Measurements from ENCODE around the gene PPP1R16B.

The PPP1R16B gene

DNA sequence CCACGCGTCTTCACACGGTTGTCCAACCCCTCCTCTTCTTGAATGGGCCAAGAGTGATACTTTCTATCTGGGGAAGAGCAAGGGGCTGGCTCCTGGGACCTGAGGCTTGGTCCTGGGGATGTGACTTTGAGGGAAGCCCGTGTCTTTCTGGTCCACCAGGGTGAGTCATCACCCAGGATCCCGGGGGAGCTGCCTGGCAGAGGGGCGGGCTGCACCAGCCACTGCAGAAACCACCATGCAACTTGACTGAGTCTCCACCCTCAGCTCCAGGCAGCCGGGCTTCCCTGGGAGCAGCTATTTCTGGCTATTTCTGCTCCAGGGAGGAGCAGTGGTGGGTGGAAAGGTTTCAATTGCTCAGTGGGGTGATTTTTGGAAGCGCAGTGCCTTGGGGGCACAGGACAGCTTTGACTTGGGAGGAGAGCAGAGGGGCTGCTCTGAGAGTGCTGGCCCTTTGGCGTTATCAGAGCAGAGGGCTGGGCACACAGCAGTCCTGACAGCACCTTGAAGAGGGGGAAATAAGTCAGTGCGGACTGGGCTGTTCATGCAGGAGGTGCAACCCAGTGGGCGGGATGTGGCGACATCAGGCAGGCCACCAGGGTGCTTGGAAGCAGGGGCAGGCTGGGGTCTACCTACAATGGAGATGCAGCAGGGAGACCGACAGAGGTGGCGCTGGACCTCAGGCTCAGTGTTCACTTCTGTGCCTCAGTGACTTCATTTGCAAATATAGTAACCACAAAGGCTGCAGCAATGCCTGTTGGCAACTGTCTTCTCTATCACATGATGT lies 75.6 kb downstream of the PPP1R16B start:
- no peak for DNase-seq

DNA sequence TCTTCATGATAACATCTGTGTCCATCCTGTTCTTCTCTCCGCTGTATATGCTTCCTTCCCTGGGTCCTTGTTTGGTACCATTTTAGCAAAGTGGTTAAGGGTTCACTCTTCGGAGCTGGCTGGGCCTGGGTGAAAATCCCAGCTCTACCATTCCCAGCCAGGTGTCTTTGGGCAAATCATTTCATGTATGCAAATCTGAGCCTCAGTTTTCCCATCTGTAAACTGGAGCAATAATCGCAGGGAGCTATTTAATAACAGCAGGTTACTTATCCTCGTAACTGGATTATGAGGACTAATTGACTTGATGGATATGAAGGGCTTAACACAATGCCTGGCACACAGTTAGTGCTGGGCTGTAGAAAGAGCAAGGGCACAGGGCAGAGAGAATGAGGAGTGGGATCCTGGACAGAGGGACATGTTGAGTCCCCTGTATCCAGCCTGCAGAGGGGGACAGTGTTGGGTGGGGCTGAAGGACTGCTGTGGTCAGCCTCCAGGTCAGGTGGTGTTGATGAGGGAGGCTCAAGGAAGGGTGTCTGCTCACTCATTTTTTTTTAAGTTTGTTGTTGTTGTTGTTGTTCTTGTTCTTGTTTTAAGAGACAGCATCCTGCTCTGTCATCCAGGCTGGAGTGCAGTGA lies 76.4 kb downstream of the PPP1R16B start:
- no peak for DNase-seq

DNA sequence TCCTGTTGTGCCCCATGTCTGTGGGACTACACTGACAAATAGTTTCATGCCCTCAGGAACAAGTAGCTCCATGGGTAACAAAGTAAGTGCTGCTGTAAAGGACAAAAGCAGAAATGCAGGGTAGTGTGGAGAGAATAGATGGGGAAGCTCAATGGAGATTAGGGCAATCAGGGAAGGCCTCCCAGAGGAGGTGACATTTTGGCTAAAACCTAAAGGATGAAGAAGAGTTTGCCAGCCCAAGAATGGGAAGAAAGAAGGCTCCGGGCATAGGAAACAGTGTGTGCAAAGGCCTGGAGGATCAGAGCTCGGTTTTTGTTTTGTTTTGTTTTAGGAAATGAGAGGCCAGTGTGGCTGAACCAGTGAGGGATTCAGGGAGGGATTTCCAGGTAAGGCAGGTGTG lies 77.1 kb downstream of the PPP1R16B start:
- no peak for DNase-seq

DNA sequence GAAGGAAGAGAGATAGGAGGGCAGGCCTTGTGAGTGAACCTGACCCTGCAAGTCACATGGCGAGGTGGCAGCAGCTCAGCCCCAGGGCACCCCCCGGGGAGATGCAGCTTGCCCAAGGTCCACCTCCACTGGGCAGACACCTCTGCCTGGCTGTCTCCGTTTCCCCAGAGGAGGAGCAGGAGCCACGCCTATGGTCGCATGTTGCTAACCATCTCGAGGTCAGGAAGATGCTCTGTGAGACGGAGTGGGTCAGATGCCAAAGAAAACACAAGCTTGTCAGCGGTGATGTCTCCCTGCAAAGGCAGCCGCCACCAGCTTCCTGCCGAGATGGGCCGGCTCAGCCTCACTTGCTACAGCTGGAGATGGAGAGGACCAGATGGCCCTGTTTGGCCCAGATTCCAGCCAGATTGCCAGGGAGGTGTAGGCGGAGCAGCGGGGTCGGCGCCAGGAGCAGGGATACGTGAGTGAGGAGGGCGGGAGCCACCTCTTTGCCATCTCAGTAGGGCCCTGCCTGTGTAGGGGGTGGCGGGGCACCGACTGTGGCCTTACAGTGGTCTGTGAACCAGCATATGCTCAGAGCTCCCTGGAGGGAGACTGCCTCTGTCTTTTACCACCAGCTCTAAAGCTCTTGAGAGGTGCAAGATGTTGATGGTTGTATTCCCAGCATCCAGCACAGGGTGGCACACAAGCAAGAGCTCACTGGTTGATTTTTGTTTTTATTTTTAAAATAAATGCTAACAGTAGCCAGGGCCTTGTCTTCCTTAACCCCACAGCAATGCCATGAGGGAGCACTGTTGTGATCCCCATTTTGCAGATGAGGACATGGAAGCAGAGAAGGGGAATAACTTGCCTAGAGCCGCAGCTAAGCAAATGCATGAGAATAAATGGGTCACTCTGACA lies 77.8 kb downstream of the PPP1R16B start:
- DNase-seq: no peak

DNA sequence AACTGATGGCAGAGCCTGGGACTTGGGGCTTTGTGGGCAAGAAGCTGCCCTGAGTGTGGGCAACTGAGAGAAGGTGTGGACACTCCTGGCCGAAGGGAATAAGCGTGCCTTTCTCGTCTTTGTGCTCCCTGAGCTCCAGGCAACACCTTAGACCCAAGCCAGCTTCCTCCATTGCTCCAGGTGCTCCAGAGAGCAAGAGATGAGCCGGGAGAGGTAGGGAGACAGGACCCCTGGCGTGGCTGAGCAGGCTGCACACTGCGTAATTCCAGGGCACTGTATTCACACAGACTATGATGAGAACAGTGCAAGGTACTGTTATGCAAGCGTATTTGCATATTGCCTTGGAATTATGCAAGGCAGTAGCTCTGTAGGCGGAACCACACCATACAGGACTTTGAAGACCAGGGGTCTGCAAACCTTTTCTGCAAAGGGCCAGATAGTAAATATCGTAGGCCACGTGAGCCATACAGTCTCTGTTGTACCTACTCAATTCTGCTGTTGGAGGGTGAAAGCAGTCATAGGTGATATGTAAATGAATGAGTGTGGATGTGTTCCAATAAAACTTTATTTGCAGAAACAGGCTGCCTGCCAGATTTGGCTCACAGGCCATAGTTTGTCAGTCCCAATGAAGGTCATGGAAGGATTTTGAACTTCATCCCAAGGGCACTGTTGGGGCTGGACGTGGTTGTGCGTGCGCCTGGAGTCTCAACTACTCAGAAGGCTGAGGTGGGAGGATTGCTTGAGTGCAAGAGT lies 78.7 kb downstream of the PPP1R16B start:
- DNase-seq: no peak

DNA sequence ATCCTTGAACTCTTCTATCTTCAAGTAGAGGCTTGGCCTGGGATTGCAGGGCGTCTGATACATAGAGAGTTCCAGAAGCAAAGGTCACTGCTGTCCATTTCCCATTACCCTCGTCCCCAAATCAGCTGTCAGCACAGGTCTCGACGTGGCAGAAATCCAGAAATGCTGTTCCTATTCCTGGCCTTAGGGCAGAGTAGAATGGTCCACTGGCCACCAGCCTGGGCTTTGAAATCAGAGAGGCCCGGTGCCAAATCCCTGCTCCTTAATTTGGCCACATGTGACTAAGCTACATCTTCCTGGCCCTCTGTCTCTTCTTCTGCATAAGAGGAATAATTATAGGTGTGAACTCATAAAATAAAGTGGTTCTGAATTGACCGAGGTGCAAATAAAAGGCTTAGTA lies 79.9 kb downstream of the PPP1R16B start:
- no peak for DNase-seq

DNA sequence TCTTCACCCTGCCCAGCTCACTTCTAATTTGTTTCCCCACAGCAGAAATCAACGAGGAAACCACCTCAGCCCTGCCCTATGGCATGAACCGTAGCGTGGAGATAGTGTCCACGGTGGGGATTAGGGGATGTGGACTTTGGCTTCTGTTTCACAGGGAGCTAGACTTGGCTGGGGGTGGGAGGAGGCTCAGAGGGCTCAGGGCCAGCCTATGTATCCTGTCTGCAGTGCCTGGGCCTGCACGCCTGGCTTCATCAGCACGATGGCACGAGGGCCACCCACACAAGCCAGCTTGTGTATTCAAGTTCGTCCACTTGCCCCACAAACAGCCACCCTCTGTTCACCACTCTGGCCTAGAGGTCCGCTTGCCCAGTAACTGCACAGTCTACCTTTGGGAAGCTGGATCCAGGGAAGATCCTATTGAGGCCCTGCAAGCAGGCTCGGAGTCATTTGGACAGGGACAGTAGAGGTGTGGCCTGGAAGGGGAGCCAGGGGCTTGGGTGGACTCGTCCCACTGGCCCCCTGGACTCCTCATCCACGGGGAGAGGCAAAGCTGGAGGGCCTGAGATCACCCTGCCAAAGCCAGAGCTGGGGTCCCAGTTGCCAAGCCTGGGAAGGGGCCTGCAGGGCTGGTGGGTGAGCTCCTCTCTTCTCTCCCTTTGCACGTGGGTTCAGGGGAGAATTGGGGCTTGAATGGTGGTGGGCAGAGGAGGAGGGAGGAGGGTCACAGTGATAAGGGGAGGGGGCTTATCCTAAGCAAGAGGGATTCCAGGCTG lies 82.7 kb downstream of the PPP1R16B start:
- DNase-seq: no peak

DNA sequence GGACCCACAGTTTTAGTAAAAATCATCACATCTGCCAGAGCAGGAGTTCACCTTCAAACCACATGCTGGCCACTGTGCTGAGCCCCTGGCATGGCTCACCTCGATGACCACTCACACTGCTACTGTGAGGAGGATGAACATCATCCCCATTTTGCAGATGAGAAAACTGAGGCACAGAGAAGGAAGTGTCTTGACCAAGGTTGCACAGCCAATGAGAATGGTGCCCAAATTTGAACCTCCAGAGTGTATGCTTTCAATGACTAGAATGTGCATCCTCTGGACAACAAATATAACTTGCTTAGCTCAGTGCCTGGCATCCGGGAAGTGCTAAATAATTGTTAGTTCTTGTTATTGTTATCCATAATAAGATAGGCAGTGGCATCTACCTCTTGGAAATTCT lies 83.6 kb downstream of the PPP1R16B start:
- DNase-seq: no peak

DNA sequence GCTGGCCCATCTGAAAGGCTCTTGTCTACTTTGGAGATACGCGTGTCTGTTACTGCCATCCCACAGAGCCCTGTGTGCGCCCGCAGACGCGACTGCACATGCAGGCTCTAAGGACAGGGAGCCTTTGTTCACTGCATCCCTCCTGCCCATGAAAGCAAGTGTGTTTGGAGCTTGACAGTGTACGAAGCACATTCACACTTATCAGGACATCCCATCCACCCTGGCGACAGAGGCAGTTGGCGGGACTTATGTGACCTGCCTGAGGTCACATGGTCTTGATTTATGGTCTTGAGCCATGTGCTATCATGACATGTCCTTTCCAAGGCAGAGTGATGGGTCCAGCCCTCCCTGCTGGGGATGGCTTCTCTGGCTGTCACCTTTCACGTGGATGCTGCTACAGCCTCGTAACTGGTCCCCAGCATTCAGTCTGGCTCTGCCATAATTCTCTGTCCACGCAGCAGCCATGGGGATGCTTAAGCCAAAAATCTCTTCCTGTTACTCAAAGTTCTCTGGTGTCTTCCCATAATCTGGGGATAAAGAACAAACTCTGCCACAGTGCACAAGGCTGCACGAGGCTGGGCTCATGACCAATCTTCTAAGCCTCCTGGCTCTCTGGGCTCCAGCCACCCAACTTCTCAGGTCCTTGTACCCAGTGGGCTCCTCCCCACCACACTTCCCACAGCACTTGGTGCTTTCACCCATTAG lies 84.4 kb downstream of the PPP1R16B start:
- no peak for DNase-seq

DNA sequence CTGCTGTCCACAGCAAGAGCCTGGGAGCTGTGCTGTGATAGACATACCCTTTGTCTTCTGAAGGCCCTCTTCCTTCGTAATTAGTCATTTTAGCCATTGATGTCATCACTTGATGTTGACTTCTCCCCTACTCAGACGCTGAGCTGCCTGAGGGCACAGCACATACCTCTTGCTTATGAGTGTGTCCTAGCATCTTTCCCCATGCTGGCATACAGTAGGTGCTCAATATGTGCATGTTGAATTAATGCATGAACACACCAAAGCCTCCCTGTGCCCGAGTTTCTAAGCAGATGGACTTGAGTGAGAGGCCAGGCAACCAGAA lies 85.0 kb downstream of the PPP1R16B start:
- peak in 1 of 2 experiments; percentile 37 for DNase-seq

DNA sequence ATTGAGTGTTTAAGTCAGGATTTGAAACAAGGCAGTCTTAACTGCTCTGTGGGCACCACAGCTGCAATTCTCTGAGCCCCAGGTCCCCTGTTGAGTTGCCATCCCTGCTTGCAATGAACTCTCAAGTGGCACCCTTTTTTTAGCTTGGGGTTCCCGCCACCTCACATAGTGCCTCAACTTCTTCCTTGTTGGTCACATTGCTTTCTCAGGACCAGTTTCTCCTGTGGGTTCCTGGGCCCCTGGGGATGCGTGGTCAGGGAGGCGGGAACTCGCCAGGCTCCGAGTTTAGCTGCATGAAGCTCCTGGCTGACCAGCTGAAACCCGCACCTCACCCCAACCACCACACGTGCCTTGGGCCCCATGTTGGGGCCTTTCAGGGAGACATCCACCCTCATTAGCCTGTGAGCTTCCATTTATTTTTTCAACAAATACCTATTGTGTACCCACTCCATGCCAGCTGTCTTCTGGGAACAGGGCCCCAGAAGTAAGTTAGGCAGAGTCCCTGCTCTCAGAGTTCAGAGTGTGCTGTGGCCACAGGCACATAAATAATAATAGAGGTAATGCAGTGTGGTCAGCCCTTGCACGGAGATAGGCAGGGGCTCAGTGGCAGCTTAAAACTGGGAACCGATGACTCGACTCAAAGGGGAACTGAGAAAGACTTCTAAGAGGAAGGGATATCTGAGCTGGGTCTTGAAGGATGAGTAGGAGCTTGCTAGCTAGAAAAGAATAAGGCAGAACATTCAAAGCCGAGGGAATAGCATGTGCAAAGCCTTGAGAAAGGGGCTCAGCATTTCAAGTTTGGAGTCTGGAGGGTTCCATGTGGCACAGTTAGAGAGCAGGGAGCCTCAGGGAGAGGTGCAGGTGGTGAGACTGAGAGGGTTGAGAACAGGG lies 86.8 kb downstream of the PPP1R16B start:
- DNase-seq: peak in 1 of 2 experiments; percentile 20

DNA sequence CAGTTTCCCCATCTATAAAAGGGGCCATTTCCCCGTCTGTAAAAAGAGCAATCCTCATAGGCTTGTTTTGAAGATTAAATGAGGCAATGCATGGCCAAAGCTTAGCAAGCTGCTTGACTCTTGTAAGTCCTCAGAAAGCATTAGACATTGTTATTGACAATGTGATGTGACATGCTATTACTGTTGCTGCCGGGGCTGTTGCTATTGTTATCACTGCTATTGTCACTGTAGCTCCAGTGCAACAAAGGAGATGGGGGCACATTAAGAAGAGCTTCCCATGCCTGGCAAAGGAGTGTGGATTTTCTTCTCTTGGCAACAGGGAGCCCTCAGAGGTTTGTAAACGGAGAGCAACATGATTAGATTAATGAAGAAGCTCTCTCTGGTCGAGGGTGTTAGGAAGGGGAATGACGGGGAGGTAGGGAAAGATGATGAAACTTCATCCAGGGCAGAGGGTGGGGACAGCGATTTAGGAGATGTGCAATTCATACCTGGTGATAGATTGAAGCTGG lies 87.6 kb downstream of the PPP1R16B start:
- DNase-seq: no peak

DNA sequence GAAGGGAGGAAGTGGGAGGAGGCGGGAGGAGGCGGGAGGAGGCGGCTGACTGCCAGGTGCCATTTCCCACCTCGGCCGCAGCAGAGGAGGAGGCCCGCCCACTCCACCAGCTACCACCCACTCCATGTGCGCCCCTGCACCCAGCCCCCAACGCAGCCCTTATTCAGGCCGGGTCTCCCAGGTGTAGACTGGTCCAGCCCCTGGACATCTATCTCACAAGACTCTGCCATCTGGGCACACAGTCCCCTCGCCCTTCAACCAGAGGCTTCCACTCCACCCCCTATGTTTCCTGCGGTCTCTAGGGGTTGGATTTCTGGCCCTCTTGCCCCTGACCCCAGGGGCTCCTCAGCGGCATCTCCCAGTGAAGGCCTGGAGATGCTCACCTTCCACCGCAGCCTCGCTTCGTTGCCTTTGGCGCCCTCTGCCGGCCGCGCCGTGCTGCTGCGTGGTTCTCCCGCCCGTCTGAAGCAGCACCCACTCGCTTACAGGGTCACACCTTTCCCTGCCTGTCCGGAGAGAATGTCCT lies 88.1 kb downstream of the PPP1R16B start:
- peak; percentile 83 to 87 for DNase-seq

DNA sequence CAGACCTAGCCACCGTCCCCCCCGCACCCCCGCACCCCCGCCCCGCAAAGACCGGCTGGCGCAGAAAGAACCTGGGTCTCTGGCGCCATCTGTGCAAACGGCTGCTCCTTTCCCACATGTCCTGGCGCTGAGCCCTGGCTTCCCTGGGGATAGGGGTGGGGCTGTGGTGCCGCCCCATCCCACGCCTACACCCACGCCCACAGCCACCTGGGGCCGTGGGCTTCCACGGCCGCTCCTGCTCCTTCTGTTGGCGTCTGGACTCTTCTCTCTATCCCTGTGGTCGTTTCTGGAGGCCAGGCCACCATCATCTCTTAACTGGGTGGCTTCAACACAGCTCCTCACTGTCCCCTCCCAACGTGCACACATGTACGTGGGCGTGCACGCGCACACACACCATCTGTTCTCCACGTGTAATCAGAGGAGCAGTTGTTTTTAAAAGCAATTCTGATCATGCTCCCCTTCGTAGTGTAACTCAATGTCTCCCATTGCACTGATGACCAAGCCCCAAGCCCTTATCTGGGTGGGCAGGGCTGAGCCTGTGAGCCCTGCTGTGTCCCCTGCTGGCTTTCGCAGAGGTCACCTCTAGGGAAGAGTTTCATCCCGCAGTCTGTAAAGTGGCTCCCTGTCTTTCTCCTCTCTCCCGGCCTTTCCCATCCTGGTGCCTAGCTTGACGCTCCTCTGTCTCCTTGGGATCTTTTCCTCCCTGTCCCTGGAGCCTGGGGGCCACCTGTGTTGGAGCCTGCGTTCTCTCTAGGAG lies 88.8 kb downstream of the PPP1R16B start:
- no peak for DNase-seq

DNA sequence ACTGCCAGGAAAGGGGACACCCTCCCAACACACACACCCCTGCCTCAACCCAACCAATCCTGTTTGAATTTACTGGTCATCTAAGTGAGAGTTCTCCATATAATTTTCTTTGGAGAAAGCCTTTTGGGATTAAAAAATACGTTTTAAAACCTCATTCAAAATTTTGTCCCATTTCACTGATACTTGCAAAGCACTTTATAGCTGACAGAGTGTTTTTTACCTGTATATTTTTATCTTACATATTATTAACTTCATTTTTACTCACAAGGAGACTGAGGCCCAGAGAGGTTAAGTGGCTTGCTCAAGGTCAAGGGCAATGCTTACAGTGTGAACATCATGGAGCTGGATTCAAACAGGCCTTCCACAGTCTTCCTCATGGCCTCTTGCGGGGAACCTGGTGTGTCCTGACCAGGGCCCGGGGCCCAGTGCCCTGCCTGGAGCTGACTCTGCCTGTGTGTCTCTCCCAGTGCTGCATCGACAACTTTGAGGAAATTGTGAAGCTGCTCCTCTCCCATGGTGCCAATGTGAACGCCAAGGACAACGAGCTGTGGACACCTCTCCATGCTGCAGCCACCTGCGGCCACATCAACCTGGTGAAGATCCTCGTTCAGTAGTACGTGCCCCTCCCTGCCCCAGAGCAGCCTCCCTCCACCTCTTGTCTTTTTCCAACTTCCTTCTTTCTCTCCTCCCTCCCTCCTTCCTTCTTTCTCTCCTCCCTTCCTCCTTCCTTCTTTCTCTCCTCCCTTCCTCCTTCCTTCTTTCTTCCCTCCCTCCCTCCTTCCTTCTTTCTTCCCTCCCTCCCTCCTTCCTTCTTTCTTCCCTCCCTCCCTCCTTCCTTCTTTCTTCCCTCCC lies 89.8 kb downstream of the PPP1R16B start:
- DNase-seq: no peak

DNA sequence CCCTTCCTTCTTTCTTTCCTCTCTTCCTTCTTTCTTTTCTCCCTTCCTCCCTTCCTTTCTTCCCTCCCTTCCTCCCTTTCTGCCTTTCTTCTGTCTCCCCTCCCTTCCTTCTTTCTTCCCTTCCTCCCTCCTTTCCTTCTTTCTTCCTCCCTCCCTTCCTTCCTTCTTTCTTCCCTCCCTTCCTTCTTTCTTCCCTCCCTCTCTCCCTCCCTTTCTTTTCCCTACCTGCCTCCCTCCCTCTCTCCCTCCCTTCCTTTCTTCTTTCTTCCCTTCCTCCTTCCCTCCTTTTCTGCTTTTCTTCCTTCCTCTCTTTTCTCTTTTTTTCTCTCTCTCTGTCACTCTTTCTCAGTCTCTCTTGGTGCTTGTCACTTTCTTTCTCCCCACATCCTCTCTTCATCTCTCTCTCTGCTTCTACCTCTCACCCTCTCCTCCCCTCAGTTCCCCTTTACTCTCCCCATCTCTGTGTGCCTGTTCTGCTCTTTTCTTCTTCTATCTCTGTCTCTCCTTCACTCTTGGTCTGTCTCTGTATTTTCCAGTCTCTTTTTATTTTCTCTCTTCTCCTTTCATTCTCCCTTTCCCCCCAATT lies 90.6 kb downstream of the PPP1R16B start:
- DNase-seq: no peak

DNA sequence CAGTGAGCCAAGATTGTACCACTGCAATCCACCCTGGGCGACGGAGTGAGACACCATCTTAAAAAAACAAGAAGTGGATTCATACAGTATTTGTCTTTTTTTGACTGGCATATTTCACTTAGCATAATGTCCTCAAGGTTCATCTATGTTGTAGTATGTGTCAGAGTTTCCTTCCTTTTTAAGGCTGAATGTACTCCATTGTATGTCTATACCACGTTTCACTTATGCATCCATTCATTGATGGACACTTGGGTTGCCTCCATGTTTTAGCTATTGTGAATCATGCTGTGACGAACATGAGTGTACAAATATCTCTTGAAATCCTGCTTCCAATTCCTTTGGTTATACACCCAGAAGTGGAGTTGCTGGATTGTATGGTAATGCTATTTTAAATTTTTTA lies 91.8 kb downstream of the PPP1R16B start:
- no peak for DNase-seq

DNA sequence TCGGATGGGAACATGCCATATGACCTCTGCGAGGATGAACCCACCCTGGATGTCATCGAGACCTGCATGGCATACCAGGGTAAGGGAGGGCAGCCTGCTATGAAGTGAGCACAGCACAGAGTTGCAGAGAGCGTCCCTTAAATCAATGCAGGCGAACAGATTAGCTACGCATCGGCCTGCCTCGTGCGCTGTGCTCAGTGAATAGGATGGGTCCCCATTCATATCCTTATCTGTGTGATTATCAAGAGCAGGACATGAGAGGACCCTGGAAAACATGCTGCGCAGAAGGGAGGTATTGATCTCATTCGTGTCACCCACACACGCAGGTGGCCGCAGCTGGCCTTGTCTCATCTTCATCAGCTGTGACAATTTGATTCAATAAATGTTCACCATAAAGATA lies 95.1 kb downstream of the PPP1R16B start:
- no peak for DNase-seq

All from activated CD4-positive, alpha-beta T cell treated with anti-CD3 and anti-CD28 coated beads, Interleukin-2, amount 50 U/mL, for 48 hours (primary cell).